ENCODE measurements around the gene ALDH5A1. TPM values are rescaled to one million over a fixed set of nuclear protein-coding genes. Genes with fewer than 3 reads are reported as not detected.

Gene ALDH5A1
- total and polyA plus RNA-seq, 2 of the 13 experiments (the other 11 are each of a cell fraction or from before 2014, with no cell fraction given), result 12.8 to 32.5 TPM

DNA sequence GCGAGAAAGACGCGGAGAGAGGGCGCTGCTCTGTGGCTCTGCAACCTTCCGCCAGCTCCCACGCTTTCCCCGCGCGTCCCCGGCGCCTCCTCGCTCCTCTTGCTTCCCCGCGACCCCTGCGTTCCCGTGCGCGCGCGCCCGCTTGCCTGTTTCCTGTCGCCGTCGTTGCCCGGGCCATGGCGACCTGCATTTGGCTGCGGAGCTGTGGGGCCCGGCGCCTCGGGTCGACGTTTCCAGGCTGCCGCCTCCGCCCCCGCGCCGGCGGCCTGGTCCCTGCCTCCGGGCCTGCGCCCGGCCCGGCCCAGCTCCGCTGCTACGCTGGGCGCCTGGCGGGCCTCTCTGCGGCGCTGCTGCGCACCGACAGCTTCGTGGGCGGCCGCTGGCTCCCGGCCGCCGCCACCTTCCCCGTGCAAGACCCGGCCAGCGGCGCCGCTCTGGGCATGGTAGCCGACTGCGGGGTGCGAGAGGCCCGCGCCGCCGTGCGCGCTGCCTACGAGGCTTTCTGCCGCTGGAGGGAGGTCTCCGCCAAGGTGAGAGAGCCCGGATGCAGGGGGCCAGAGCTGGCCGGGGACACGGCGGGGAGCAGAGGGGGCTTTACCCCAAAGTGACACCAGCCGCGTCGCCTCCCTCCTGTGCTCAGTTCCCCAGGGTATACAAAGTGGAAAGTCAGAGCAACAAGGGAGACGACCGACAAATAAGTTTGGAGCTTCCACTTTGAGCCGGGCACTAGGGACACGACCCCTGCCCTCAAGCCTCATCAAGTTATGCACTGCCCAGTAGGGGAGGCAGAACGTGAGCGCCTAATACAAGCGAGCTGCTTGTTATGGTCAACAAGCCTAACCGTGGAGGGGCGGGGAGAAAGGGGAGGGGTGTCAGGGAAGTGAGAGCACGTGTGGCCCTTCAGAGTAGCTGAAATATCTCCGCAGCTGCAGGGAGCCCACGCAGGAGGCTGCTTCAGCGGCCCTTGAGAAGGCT, at the start of gene ALDH5A1 (continued):
- TF ChIP-seq, protein P1, sequence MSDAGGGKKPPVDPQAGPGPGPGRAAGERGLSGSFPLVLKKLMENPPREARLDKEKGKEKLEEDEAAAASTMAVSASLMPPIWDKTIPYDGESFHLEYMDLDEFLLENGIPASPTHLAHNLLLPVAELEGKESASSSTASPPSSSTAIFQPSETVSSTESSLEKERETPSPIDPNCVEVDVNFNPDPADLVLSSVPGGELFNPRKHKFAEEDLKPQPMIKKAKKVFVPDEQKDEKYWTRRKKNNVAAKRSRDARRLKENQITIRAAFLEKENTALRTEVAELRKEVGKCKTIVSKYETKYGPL (CRISPR knock-in tag; IDR thresholded peaks at IDR 0.05), result 0 out of 2 replicates have a peak, but pooled peaks have one; percentile 61
- TF ChIP-seq, protein P2, sequence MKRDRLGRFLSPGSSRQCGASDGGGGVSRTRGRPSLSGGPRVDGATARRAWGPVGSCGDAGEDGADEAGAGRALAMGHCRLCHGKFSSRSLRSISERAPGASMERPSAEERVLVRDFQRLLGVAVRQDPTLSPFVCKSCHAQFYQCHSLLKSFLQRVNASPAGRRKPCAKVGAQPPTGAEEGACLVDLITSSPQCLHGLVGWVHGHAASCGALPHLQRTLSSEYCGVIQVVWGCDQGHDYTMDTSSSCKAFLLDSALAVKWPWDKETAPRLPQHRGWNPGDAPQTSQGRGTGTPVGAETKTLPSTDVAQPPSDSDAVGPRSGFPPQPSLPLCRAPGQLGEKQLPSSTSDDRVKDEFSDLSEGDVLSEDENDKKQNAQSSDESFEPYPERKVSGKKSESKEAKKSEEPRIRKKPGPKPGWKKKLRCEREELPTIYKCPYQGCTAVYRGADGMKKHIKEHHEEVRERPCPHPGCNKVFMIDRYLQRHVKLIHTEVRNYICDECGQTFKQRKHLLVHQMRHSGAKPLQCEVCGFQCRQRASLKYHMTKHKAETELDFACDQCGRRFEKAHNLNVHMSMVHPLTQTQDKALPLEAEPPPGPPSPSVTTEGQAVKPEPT (CRISPR knock-in tag; IDR thresholded peaks at IDR 0.05; ENCODE audit: low read depth), result peak; percentile 69; the same call in 1 of the 2 replicates
- TF ChIP-seq ZFY (CRISPR knock-in tag; IDR thresholded peaks at IDR 0.05) (peak; percentile 98), MXD4 (CRISPR knock-in tag; IDR thresholded peaks at IDR 0.05) (no peak; the same call in 1 of the 2 replicates), HNF4A (CRISPR knock-in tag; IDR thresholded peaks at IDR 0.05) (no peak; the same call in 1 of the 2 replicates), POLR2A (IDR thresholded peaks at IDR 0.05; ENCODE audit: insufficient read depth in 1 of 2, low read depth in 2 of 2, low read length in 2 of 2) (peak; percentile 80 to 87), ZNF225 (CRISPR knock-in tag; IDR thresholded peaks at IDR 0.05) (peak; percentile 65), TARDBP (CRISPR knock-in tag; IDR thresholded peaks at IDR 0.05) (no peak), HOXA7 (CRISPR knock-in tag; IDR thresholded peaks at IDR 0.05) (no peak), ZMAT3 (CRISPR knock-in tag; conservative IDR thresholded peaks at IDR 0.05) (peak; percentile 74; the same call in 1 of the 2 replicates), MAFF (IDR thresholded peaks at IDR 0.05; ENCODE audit: low read depth, low read length) (no peak), RELA (CRISPR knock-in tag; IDR thresholded peaks at IDR 0.05) (no peak; the same call in 1 of the 2 replicates), ZNF572 (CRISPR knock-in tag; IDR thresholded peaks at IDR 0.05) (no peak)
- TF ChIP-seq, protein P3, sequence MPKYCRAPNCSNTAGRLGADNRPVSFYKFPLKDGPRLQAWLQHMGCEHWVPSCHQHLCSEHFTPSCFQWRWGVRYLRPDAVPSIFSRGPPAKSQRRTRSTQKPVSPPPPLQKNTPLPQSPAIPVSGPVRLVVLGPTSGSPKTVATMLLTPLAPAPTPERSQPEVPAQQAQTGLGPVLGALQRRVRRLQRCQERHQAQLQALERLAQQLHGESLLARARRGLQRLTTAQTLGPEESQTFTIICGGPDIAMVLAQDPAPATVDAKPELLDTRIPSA (CRISPR knock-in tag; IDR thresholded peaks at IDR 0.05; ENCODE audit: borderline replicate concordance), result no peak
- TF ChIP-seq, protein P4, sequence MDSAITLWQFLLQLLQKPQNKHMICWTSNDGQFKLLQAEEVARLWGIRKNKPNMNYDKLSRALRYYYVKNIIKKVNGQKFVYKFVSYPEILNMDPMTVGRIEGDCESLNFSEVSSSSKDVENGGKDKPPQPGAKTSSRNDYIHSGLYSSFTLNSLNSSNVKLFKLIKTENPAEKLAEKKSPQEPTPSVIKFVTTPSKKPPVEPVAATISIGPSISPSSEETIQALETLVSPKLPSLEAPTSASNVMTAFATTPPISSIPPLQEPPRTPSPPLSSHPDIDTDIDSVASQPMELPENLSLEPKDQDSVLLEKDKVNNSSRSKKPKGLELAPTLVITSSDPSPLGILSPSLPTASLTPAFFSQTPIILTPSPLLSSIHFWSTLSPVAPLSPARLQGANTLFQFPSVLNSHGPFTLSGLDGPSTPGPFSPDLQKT (CRISPR knock-in tag; IDR thresholded peaks at IDR 0.05; ENCODE audit: borderline replicate concordance), result no peak
- TF ChIP-seq, protein P5, sequence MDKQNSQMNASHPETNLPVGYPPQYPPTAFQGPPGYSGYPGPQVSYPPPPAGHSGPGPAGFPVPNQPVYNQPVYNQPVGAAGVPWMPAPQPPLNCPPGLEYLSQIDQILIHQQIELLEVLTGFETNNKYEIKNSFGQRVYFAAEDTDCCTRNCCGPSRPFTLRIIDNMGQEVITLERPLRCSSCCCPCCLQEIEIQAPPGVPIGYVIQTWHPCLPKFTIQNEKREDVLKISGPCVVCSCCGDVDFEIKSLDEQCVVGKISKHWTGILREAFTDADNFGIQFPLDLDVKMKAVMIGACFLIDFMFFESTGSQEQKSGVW (CRISPR knock-in tag; IDR thresholded peaks at IDR 0.05; ENCODE audit: borderline replicate concordance), result no peak
- TF ChIP-seq, protein P6, sequence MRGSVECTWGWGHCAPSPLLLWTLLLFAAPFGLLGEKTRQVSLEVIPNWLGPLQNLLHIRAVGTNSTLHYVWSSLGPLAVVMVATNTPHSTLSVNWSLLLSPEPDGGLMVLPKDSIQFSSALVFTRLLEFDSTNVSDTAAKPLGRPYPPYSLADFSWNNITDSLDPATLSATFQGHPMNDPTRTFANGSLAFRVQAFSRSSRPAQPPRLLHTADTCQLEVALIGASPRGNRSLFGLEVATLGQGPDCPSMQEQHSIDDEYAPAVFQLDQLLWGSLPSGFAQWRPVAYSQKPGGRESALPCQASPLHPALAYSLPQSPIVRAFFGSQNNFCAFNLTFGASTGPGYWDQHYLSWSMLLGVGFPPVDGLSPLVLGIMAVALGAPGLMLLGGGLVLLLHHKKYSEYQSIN (CRISPR knock-in tag; IDR thresholded peaks at IDR 0.05; ENCODE audit: borderline replicate concordance), result no peak
- TF ChIP-seq, protein P7, sequence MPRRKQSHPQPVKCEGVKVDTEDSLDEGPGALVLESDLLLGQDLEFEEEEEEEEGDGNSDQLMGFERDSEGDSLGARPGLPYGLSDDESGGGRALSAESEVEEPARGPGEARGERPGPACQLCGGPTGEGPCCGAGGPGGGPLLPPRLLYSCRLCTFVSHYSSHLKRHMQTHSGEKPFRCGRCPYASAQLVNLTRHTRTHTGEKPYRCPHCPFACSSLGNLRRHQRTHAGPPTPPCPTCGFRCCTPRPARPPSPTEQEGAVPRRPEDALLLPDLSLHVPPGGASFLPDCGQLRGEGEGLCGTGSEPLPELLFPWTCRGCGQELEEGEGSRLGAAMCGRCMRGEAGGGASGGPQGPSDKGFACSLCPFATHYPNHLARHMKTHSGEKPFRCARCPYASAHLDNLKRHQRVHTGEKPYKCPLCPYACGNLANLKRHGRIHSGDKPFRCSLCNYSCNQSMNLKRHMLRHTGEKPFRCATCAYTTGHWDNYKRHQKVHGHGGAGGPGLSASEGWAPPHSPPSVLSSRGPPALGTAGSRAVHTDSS (CRISPR knock-in tag; conservative IDR thresholded peaks at IDR 0.05), result peak; percentile 69; the same call in 1 of the 2 replicates
- TF ChIP-seq, protein P8, sequence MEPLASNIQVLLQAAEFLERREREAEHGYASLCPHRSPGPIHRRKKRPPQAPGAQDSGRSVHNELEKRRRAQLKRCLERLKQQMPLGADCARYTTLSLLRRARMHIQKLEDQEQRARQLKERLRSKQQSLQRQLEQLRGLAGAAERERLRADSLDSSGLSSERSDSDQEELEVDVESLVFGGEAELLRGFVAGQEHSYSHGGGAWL (CRISPR knock-in tag; IDR thresholded peaks at IDR 0.05), result peak; percentile 74

Data from HepG2 (cell line).